Stimulated activated CD8-positive, alpha-beta memory T cell treated with anti-CD3 and anti-CD28 coated beads, Interleukin-2, amount 100 ng/mL, for 1 hour (primary cell): Measurements from ENCODE around the gene CDHR5.
"Not testable (repeated sequence)": the region's sequence is repeated elsewhere in the genome, so short reads cannot be mapped to it uniquely, and the experiment has no call there.

Source experiments
- DNase-seq, 2 donors: peaks; one replicate each; pipeline ENCODE4 v3.0.0-alpha.2; 2020; ENCODE audit warnings: low read depth in 2 of 2

Gene CDHR5, protein sequence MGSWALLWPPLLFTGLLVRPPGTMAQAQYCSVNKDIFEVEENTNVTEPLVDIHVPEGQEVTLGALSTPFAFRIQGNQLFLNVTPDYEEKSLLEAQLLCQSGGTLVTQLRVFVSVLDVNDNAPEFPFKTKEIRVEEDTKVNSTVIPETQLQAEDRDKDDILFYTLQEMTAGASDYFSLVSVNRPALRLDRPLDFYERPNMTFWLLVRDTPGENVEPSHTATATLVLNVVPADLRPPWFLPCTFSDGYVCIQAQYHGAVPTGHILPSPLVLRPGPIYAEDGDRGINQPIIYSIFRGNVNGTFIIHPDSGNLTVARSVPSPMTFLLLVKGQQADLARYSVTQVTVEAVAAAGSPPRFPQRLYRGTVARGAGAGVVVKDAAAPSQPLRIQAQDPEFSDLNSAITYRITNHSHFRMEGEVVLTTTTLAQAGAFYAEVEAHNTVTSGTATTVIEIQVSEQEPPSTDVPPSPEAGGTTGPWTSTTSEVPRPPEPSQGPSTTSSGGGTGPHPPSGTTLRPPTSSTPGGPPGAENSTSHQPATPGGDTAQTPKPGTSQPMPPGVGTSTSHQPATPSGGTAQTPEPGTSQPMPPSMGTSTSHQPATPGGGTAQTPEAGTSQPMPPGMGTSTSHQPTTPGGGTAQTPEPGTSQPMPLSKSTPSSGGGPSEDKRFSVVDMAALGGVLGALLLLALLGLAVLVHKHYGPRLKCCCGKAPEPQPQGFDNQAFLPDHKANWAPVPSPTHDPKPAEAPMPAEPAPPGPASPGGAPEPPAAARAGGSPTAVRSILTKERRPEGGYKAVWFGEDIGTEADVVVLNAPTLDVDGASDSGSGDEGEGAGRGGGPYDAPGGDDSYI

DNA sequence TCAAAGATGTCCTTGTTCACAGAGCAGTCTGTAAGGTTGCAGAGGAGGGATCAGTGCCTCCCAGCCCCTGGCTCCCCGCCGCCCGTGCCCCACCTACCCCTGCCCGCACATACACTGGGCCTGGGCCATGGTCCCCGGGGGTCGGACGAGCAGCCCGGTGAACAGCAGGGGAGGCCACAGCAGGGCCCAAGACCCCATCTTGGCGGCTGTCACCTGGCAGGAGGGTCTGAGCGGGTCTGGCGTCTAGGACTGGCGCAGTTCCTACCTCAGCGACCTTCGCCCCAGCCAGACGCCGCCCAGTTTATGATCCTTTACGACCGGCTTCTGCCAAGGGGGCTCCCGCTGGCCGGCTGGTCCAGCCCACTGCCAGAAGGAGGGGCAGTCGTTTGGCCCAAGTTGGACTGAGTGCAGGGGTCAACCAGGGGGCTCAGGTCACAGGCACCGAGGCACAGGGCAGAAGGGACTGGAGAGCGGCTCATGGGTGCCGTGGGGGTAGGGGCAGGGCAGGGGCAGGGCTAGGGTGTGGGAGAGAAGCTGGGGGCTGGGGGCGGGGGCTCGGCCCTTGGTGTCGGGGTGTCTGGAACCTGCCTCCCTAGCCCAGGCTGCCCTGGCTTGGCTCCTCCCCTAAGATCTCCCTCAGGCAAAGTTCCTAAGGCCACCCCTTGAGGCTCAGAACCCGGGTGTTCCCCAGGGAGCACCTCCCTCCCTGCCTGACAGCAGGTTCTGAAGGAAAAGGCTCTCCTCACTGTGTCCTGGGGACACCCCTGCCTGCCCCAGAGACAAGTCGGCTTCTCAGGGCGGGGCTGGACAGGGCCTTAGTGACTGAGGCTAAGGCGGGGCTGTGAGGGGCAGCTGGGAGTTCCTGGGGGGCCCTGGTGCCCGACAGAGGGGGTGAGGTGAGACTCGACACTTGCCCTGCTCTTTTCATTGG is at the start of gene CDHR5:
CDHR5 (minus strand) TSS at position 251 of the 931 bp plus-strand sequence; CDS start at position 198, 53 bp downstream.
- no peak for DNase-seq

DNA sequence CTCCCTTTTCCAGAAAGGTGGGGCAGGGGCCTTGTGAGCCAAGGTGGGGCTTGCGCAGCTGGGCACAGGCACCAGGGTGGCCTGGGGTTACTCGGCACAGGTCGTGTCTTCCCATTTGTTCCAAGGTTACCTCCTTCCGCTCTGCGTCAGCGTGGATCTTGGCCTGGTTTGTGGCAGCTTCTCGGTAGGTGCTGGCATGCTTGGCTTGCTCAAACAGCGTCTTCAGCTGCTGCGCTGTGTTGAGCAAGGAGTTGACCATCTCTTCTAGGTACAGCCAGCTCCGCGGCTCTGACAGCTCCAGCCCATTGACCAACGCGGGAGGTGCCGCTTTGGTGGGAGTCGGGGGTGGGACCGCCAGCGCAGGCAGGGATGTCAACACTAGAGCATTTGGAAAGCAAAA is 49.7 kb upstream of the CDHR5 start:
- DNase-seq, result no peak

DNA sequence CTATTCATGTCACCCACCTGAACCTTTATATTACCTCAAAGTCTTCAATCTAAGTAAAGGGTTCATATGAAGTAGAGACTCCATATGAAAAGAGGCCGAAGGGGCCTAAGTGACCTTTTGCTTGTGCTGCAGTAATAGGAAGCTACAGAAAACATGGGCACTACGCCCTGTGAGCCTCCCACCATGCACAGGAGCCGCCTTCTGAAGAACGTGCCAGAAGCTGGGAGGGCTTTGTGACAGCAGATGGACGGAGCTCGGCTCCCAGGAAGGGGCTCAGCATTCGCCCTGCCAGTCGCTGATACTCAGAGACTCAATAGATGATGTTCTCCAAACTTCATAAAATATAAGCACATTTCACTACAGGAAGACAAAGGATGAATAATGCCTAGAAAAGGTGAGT is 49.1 kb upstream of the CDHR5 start:
- no peak for DNase-seq

DNA sequence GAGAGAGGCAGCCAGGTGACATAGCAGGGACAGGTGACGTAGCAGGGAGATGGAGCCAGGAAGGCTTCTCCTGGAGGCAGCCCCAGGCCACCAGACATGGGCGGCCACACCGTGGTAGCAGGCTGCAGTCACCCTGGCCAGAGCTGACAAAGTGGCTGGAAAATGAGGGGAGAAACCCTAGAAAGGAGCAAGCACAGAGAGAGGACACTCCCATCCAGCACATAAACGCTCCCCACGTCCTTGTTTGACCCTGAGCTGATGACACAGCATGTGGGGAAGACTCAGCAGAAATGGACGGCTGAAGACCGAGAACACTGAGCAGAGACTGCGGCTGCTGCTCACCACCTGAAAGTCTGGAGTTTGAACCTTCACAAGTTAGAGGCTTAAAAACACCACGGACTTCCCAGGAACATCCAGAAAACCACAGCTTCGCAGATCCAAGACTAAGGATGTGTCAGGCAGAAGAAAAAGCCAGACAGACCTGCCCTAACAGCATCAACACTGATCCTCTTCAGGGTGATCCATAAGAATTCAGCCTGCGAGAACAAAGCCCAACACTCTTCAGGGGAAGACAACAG is 41.0 kb upstream of the CDHR5 start:
- no peak for DNase-seq

DNA sequence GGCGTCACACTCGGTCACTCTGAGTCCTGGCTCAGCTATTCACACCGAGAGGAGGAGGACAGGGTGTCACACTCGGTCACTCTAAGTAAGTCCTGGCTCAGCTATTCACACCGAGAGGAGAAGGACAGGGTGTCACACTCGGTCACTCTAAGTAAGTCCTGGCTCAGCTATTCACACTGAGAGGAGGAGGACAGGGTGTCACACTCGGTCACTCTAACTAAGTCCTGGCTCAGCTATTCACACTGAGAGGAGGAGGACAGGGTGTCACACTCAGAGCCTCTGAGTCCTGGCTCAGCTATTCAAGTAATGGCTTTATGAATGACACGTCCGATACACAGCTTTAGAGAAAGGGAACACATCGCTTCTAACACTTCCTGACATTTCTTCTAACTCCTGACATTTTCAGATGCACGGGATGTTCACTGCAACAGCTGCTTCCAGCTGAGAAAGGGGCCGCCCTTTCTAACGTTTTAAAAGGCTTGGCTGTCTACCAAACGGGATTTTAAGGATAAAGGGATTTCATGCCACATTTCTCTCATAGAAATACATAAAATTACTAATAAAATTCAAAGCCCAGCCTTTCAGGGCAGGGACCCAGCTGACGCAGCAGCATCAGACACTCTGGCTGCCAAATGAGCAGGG is 40.4 kb upstream of the CDHR5 start:
- no peak for DNase-seq

DNA sequence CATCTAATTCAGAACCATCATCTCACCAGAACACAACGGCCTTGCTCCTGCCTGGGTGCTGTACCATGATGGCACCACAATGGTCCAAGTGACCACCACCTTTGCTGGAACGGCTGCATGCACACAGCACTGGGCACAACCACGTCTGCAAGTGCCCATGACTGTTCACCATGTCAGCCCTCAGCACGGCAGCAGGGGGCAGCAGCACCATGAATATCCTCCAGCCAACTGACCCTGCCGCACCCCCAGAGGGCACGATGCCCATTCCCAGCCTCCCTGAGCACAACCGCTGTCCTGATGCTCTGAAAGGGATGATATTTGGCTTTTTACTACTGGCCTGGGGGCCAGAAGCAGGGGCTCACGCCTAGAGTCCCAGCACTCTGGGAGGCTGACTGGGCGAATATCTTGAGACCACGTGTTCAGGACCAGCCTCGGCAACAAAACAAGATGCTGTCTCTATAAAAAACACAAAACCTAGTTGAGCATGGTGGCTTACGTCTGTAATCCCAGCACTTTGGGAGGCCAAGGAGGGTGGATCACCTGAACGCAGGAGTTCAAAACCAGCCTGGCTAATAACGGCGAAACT is 38.0 kb upstream of the CDHR5 start:
- no peak for DNase-seq

DNA sequence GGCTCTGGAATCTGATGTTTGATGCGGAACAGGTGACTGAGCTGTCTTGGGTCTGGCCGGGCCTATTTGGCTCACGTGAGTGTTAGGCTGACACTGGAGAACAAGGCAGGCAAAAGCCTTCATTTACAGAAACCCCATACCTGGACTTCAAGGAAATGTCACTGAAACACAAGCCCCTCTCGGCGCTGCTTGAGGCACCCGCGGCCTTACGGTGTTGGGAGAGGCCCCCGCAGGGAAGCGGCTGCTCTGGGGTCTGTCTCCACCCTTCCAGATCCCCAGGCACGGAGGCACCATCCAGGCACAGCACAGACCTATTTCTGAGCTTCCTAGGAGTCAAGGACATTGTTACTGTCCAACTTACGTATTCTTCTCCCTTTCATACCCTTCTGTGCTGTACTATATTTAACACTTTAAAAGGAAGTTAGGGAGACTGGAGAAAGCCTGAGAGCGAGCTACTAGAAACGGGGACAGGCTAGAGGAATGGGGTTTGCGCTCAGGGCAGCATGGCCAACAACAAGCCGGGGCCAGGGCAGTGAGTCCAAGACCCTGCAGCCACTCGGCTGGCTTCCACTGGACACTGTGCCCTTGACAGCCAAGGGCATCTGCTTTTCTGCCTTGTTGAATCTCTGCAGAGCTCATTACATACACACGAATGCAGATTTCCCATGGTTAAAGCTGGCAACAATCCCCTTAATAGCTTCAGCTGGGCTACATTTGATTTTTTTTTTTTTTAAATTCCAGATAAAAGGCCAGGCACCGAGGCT is 36.1 kb upstream of the CDHR5 start:
- no peak for DNase-seq

DNA sequence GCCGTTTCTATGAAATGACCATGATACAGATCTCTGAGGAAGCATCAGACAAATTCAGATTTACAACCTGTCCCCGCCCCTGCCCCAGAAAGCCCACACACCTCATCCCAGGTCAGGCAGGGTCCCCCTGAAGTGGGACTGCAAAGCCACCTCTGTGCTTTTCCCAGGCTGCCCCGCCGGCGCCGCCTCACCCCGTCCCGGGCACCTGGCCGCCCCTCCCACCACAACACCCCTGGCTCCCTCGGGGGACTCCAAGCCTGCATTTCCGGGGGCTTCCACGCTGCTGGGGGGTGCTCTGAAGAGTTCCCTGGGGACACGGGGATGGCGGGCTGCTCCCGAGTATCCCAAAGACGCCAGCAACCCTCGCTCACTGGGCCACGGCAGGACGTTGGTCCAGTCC is 35.5 kb upstream of the CDHR5 start:
- DNase-seq, result no peak

DNA sequence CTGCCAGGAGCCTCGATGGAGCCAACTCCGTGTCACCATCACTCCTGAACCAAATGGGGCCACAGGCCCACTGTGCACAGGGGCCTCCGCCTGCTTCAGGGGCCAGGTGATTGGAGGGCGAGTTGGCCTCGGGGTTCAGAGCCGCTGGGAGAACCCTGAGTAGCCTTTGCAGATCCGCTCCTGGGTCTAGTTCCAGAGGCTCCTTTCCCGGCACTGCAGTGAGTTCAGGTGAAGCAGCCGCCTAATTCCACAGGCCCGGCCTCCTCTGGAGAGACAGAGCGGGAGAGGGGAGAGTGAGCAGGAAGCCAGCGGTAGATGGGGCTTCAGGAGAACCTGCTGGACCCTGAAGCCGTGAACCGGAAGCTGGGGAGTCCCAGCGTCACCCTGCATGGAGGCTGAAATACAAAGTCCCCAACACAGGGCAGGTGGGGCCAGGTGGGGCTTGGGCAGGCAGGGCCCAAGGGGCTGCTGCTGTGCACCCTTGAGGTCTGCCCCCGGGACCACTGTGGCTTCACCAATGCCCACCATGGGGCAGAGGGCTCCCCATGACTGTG is 34.9 kb upstream of the CDHR5 start:
- no peak for DNase-seq

DNA sequence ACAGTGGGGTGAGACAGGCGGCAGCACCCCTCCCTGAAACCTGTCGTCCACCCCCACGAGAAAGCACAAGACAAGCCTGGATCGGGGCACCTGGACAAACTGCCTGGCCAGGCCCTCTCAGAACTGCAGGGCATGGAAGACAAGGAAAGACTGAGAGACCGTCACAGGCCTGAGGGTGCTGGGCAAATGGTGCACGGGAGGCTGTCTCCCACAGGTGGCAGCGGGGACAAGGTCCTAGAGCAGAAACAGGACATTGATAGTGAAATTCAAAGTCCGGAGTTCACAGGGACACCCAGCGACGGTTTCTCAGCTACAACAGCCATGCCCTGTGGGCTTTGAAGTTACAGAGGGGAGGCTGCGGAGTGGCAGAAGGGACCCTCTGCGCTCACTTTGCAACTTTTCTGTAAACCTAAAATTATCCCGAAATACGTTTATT is 33.0 kb upstream of the CDHR5 start:
- DNase-seq, result no peak

DNA sequence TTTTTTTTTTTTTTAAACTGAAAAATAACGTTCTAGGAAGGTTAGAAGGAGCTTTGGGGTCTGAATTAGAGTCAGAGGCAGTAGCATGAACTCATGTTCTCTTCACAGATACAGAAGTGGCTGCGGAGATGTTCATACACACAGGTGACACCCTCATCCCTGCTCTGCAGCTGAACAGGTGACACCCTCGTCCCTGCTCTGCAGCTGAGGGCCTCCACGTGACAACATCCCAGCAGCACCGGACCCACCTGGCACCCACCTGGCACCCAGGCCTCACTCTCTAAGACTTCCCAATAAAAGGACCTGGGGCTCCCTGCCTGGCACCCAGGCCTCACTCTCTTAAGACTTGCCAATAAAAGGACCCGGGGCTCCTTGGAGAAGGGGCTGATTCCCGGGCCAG is 32.1 kb upstream of the CDHR5 start:
- DNase-seq, result no peak

DNA sequence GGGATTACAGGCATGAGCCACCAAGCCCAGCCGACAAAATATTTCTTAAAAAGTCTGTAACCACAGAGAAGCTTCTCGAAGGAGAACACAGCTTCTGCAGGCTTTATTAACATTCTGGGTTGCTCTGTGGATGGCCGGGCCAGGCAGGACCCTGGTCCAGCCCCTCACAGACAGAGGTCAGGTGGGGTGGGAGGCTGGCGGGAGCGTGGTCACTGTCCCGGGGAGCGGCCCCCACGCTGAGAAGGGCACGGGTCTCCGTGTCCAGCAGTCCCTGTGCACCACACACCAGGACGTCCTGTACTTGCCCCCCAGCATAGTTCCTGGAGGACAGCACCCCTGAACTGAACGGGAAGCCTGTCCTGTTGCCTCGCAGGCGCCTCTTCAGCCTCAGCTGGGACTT is 31.7 kb upstream of the CDHR5 start:
- DNase-seq, result no peak

DNA sequence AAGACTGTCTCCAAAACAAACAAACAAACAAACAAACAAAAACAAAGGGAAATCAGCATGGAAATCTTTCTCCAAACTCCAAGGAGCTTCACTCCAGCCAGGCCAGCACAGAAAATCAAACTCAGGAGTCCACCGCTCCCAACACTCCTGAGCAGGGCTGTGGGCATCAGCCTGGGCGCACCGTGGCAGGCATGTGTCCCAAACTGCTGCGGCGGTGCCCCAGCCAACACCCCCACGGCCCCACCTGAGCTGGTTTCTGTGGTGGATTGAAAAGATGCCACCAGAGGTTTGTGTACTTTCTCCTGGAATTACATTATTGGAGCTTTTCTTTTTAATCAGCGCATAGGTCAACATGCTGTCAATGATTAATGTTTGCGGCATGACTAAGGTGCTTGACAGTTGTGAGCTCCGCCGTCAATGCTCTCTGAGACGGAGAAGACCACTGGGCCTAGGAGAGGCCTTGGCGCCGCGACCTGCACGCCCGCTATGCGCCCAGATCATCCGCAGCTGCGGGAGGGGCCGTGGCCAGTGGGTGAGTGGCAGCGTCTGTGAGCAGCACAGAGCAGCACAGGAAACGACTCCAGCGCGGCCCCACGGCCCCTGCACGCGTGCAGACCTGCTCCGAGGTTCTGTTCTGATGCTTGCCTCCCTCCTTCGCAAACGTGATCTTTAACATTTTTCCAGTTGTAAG is 30.4 kb upstream of the CDHR5 start:
- no peak for DNase-seq

DNA sequence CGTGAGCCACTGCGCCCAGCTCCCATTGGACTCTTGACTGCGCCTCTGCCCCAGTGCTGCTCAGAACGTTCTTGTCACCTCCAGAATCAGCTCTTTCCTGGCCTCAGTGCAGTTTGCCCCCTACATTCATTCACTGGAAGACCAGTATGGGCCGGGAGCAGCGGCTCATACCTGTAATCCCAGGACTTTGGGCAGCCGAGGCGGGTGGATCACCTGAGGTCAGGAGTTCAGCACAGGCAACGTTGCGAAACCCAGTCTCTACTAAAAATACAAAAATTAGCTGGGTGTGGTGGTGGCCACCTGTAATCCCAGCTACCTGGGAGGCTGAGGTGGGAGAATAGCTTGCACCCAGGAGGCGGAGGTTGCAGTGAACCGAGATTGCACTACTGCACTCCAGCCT is 29.7 kb upstream of the CDHR5 start:
- not testable (repeated sequence) for DNase-seq

DNA sequence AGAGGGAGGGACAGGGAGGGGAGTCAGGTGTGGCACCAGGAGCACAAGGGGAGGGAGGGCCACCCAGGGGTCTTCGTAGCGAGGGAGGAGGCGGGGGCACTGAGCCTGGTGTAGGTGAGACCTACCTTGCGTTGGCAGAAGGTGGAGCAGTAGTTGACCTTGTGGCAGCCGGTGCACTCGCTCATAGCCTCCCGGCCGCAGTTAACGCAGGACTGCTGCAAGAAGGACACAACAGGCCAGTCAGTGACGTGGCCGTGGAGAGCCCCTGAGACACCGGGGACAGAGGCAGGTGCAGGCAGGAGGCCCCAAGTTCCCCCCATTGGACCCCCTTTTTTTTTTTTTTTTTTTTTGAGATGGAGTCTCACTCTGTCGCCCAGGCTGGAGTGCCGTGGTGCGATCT is 29.1 kb upstream of the CDHR5 start:
- DNase-seq, result no peak

DNA sequence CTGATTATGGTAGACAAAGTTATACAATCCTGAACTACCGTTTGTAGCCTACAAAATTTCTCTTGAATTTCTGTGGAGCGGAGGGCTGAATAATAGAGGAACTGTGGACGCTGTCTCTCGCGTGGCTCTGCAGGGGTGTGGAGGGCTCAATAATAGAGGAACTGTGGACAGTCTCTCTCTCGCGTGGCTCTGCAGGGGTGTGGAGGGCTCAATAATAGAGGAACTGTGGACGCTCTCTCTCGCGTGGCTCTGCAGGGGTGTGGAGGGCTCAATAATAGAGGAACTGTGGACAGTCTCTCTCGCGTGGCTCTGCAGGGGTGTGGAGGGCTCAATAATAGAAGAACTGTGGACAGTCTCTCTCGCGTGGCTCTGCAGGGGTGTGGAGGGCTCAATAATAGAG is 28.4 kb upstream of the CDHR5 start:
- not testable (repeated sequence) for DNase-seq

DNA sequence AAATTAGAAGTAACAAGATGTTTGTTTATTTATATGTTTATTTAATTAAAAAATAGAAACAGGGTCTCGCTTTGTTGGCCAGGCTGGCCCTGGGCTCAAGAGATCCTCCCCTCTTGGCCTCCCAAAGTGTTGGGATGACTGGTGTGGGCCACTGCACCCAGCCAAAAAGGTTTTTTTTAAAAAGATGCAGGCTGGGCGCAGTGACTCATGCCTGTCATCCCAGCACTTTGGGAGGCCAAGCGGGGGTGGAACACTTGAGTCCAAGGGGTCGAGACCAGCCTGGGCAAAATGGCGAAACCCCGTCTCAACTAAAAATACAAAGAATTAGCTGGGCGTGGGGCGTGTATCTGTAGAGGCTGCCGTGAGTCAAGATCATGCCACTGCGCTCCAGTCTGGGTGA is 25.7 kb upstream of the CDHR5 start:
- DNase-seq, result no peak

DNA sequence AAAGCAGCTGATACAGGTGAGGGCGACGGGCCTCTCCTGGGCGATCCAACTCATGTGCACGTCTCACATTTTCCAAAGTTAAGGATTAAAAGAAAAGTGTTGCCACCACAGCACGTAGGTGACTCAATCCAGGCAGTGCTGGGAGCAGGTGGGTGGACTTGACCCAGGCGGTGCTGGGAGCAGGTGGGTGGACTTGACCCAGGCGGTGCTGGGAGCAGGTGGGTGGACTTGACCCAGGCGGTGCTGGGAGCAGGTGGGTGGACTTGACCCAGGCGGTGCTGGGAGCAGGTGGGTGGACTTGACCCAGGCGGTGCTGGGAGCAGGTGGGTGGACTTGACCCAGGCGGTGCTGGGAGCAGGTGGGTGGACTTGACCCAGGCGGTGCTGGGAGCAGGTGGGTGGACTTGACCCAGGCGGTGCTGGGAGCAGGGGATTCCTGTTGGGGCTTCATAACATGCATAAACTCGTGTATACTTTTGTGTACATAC is 23.0 kb upstream of the CDHR5 start:
- DNase-seq, result not testable (repeated sequence)

DNA sequence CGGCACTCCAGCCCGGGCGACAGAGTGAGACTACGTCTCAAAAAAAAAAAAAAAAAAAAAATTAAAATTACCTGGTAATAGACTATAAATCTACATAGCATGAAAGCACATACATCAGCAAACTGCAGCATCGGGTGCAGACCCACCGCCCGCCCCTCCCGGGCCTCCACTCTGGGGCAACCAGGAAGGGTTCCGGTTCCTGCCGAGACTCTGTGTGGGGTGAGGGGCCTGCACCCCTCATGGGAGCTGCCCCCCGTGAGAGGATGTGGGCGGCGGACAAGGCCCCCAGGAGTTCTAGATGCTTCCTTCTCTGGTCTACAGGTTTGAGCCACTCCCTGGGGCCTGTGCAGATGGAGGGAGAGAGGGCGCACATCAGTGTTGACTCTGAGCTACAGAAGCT is 21.5 kb upstream of the CDHR5 start:
- DNase-seq, result no peak
